Hematopoietic multipotent progenitor cell (in vitro differentiated cells): ENCODE results near the gene ARPC1A. TPM values are rescaled to one million over a fixed set of nuclear protein-coding genes. Genes with fewer than 3 reads are reported as not detected.

Source experiments
- DNase-seq, 3 donors: peaks; one replicate each; pipeline ENCODE4 v3.0.0-alpha.2; 2011 to 2015; ENCODE audit warnings: low read depth in 2 of 3, low spot score in 2 of 3
- total RNA-seq: library from RNA; depleted of rRNA; stranded (reverse); fragments of >200 nt; gene quantifications from one replicate; pipeline ENCODE4 v1.2.3, GENCODE V29; 2012

The ARPC1A gene
- total RNA-seq, 1 donor = 52.8 TPM

GRCh38 chr7:99404977-99405320, 79.3 kb downstream of the ARPC1A start:
- DNase-seq = no peak

GRCh38 chr7:99406557-99406956, 80.9 kb downstream of the ARPC1A start:
- no peak for DNase-seq

- DNase-seq = peak in 2 of 3 donors; percentile 28 to 37
Observed at GRCh38 chr7:99407872-99408378, 82.2 kb downstream of the ARPC1A start.

DNA sequence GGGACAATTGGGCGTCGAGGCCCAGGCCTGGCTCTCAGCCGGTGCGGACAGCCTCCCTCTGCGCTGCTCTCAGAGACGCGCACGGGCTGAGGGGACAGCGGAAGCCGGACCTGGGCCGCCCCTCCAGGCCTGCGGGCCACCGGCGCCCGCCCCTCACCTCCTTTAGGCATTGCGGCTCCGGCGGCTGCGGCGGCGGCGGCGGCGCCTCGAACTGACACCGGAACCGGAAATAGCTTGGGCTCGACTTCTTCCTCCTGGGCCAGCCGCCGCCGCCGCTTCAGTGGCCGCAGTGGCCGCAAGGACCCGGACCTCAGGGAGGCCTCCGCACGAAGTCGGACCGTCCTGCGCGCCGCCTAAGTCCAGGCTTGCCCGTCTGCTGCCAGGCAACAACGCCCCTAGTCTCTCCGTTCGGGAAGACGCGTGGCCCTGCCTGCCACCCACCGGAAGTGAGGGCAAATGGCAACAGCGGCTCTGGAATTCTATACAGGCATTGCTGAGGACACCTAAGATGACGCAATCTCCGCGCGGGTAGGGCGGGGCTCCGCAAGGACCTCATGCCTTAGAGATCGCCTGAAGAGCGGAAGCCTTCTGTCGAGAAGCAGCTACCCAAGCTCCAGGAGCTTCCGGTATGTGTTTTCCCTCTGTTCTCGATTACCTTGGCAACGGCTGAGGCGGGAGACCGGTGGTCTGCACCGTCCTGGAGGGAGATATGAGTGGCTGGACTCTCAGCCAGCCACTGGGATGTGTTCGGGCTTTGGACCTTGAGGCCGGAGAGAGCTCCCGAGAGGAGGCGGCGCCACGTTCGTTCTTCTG, 82.9 kb downstream of the ARPC1A start, which contains the start of the genes BUD31 and PDAP1:
TSS of gene BUD31 (plus strand) at position 591 of the 813 bp plus-strand sequence. CDS start 2,124 bp downstream, outside the sequence.
TSS of gene PDAP1 (minus strand) at position 219 of the 813 bp plus-strand sequence. CDS start at position 170, 49 bp downstream.
- peak; percentile 94 to 99 (median 96) for DNase-seq

DNA sequence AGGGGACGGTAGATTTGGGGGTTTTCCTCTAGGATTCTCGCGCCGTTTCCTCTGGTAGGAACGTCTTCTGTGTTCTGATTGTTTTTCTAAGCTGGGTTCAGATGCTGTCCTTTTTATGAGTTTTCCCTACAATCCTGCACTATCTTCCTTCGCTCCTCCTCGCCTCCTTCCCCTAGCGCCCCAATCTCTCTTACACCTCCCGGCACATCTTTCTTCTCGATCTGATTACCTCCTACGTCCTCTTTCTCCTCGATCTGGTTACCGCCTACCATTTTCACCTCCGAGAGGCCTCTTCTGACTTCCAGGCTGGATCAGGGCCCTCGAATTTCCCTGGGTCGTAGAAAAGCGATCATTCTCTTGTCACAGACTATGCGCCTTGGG, 83.5 kb downstream of the ARPC1A start:
- DNase-seq = peak in 1 of 3 donors; percentile 49

- no peak for DNase-seq
Observed at GRCh38 chr7:99409806-99410205, 84.1 kb downstream of the ARPC1A start.

DNA sequence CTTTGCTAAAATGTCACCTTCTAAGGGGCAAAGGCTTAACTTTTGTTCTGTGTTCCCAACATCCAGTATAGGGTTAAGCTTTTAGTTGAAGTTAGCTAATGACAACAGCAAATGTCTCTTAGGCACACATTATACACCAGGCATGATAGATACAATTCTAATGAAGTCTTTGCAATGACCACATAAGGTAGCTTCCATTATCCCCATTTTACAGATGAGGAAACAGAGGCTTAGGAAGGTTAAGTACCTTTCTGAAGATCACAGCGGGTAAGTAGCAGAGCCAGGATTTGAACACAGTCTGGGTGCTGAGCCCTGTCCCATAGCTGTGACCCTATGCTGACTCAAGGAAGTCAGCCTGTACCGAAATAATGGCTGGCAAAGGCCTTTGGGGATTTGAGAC, 84.9 kb downstream of the ARPC1A start:
- no peak for DNase-seq

- DNase-seq = peak in 1 of 3 donors; percentile 21
Observed at GRCh38 chr7:99415513-99416127, 89.9 kb downstream of the ARPC1A start.

Other genes starting within 250 kb of the ARPC1A start
- 9.2 TPM for gene SMURF1, start 181.8 kb upstream of the ARPC1A start, total RNA-seq
- gene KPNA7, start 117.8 kb upstream of the ARPC1A start, total RNA-seq = under 0.01 TPM
- gene MYH16, start 53.1 kb upstream of the ARPC1A start, total RNA-seq = not detected
- gene ARPC1B, start 48.8 kb downstream of the ARPC1A start, total RNA-seq = 420 TPM
- 14.3 TPM for gene PDAP1, start 82.7 kb downstream of the ARPC1A start, total RNA-seq
- gene BUD31, start 83.1 kb downstream of the ARPC1A start, total RNA-seq = 32.9 TPM
- 8.9 TPM for gene PTCD1, start 112.9 kb downstream of the ARPC1A start, total RNA-seq
- gene CPSF4, start 113.0 kb downstream of the ARPC1A start, total RNA-seq = 41.5 TPM
- gene ATP5MF, start 140.3 kb downstream of the ARPC1A start, total RNA-seq = 334 TPM
- 10.0 TPM for gene ZNF789, start 147.0 kb downstream of the ARPC1A start, total RNA-seq
- 61.4 TPM for gene ZNF394, start 174.4 kb downstream of the ARPC1A start, total RNA-seq
- gene ZKSCAN5, start 178.8 kb downstream of the ARPC1A start, total RNA-seq = 6.5 TPM
- gene FAM200A, start 226.2 kb downstream of the ARPC1A start, total RNA-seq = 3.2 TPM
- gene ZNF655, start 232.7 kb downstream of the ARPC1A start, total RNA-seq = 44.2 TPM